ENCODE results near the gene MDN1. TPM values are rescaled to one million over a fixed set of nuclear protein-coding genes. Genes with fewer than 3 reads are reported as not detected.

The MDN1 gene
- total and polyA plus RNA-seq, 10 donors: 23.0 to 56.3 (median 36.7) TPM

DNA sequence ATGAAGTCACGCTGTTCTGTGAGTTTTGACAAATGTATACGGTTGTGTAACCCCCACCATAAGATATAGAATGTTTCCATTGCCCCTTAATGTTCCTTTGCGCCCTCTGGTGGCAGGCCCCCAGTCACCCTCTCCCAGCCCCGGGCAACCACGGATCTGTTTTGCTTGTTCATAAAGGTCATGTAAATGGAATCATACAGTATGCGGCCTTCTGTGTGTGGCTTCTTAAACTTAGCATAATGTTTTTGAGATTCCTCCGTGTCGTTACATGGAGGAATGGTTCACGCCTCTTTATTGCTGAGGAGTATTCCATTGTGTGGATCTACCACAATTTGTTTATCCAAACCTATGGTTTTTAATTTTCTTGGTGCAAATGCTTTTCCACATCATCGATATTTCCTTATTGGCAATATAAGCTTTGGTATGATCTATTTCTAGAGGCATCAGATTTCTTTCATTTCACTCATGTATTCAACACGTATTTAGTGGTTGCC lies 209.4 kb downstream of the MDN1 start:
- 41 to 54% (median 47%) methylated on average over 11 of the region's 11 CpGs for WGBS, 5 donors
- no peak overlapping the region for H3K4me3 ChIP-seq
- no peaks in the 10 kb centered on the region for H3K4me1 ChIP-seq
- TF ChIP-seq POLR2AphosphoS5 (IDR thresholded peaks at IDR 0.05): no peak
- TF ChIP-seq CTCF (IDR thresholded peaks at IDR 0.05 in 8 of 11, conservative IDR thresholded peaks at IDR 0.05 in 3 of 11): peak; percentile 73 to 90 (median 87)
- TF ChIP-seq POLR2A (IDR thresholded peaks at IDR 0.05): no peak
- H3K27me3 ChIP-seq (replicated peaks in 1 of 7): no peaks in the 10 kb centered on the region
- no peak overlapping the region for H3K27ac ChIP-seq
- DNase-seq: peak; percentile 91
- H3K9me3 ChIP-seq: no peaks in the 10 kb centered on the region
- intact Hi-C loops (cut with DNase I; ENCODE audit: low total_unique reads): no loop called here
- peaks cover 0 to 6% (median 0%) of the 10 kb centered on the region in 6 donors for H3K36me3 ChIP-seq

- DNase-seq: no peak
- no peaks in the 10 kb centered on the region for H3K9me3 ChIP-seq
- H3K27ac ChIP-seq: no peak overlapping the region
- WGBS, 5 donors: 87 to 97% (median 91%) methylated on average over 5 of the region's 5 CpGs
- no peaks in the 10 kb centered on the region for H3K27me3 ChIP-seq (replicated peaks in 1 of 7)
- no peaks in the 10 kb centered on the region for H3K4me1 ChIP-seq
- TF ChIP-seq CTCF (IDR thresholded peaks at IDR 0.05 in 8 of 11, conservative IDR thresholded peaks at IDR 0.05 in 3 of 11): no peak
- no peak overlapping the region for H3K4me3 ChIP-seq
- H3K36me3 ChIP-seq: peaks cover 0 to 6% (median 0%) of the 10 kb centered on the region in 6 donors
- intact Hi-C loops (cut with DNase I; ENCODE audit: low total_unique reads): loop anchor here (10.0 kb wide), 2 partner anchors 171 to 621 kb away; partner anchors contain the start of gene ANKRD6
Measured at GRCh38 chr6:89605861-89606260, 213.7 kb downstream of the MDN1 start.

GRCh38 chr6:89604653-89605052 lies 214.9 kb downstream of the MDN1 start:
- peaks cover 0 to 6% (median 0%) of the 10 kb centered on the region in 6 donors for H3K36me3 ChIP-seq
- H3K27me3 ChIP-seq (replicated peaks in 1 of 7): no peaks in the 10 kb centered on the region
- no peak overlapping the region for H3K4me3 ChIP-seq
- no peak overlapping the region for H3K27ac ChIP-seq
- DNase-seq: no peak
- TF ChIP-seq POLR2A (IDR thresholded peaks at IDR 0.05) (no peak), POLR2AphosphoS5 (IDR thresholded peaks at IDR 0.05) (no peak), CTCF (IDR thresholded peaks at IDR 0.05 in 8 of 11, conservative IDR thresholded peaks at IDR 0.05 in 3 of 11) (no peak)
- H3K4me1 ChIP-seq: no peaks in the 10 kb centered on the region
- intact Hi-C loops (cut with DNase I; ENCODE audit: low total_unique reads): loop anchor here (10.0 kb wide), 2 partner anchors 170 to 620 kb away; partner anchors contain the start of gene ANKRD6
- WGBS, 5 donors: 76 to 89% (median 82%) methylated on average over 5 of the region's 5 CpGs
- H3K9me3 ChIP-seq: no peaks in the 10 kb centered on the region

GRCh38 chr6:89602166-89602565 lies 217.4 kb downstream of the MDN1 start:
- Histone ChIP-seq H3K27me3 (replicated peaks in 1 of 7) (no peaks in the 10 kb centered on the region), H3K27ac (no peak overlapping the region), H3K4me1 (peaks cover 0 to 5% (median 0%) of the 10 kb centered on the region in 6 donors), H3K4me3 (no peak overlapping the region), H3K9me3 (no peaks in the 10 kb centered on the region), H3K36me3 (peaks cover 0 to 6% (median 0%) of the 10 kb centered on the region in 6 donors)
- TF ChIP-seq CTCF (IDR thresholded peaks at IDR 0.05 in 8 of 11, conservative IDR thresholded peaks at IDR 0.05 in 3 of 11) (no peak), POLR2AphosphoS5 (IDR thresholded peaks at IDR 0.05) (no peak), POLR2A (IDR thresholded peaks at IDR 0.05) (no peak)
- intact Hi-C loops (cut with DNase I; ENCODE audit: low total_unique reads): loop anchor here (10.0 kb wide), 2 partner anchors 167 to 617 kb away; partner anchors contain the start of gene ANKRD6
- no peak for DNase-seq
- WGBS, 5 donors: 93 to 97% (median 96%) methylated on average over 6 of the region's 6 CpGs
